T-cell (primary cell): ENCODE measurements around the gene PDIA5. TPM values are rescaled to one million over a fixed set of nuclear protein-coding genes. Genes with fewer than 3 reads are reported as not detected.

ENCODE experiments used
- ATAC-seq, 4 experiments: fragments of 200-7000 bp in 3 of 4; fragments of 150-1000 bp in 1 of 4; cut with Tn5 transposase; replicated peaks in 1 of 4; 1 replicate in 3 of 4; 2 replicates in 1 of 4; pipeline ENCODE4 v1.10.0; 2021; ENCODE audit warnings: moderate library complexity in 3 of 4, mild to moderate bottlenecking in 2 of 4, moderate number of reproducible peaks in 1 of 4
- CTCF ChIA-PET, 2 donors: fragments of 300-600 bp; sonication (Branson Sonifier 250); formaldehyde crosslinking; loops; one replicate each; lab custom pipeline; 2022; ENCODE audit warnings: antibody characterized with exemption in 2 of 2; lab: Charles Lee
- POLR2A ChIA-PET, 2 donors: fragments of 300-600 bp; sonication (Branson Sonifier 250); formaldehyde crosslinking; loops; one replicate each; lab custom pipeline; 2022; ENCODE audit warnings: antibody characterized with exemption in 2 of 2; lab: Charles Lee
- DNase-seq, 35 experiments: peaks; one replicate each; pipeline versions ENCODE4 v3.0.0 to v3.0.0-alpha.2; 2013 to 2023
- H3K27ac ChIP-seq: one replicate; pipeline ENCODE4 v1.5.1; 2013; ENCODE audit warnings: low read length
- H3K27me3 ChIP-seq, 2 experiments: replicated peaks in 1 of 2; 1 replicate in 1 of 2; 2 replicates in 1 of 2; pipeline versions ENCODE4 v1.6.1 to v1.7.0; 2013; ENCODE audit warnings: low read length in 1 of 2, mixed read lengths in 1 of 2; ENCODE audit not compliant: control insufficient read depth in 2 of 2, insufficient read depth in 2 of 2; ENCODE audit errors: extremely low read depth in 1 of 2
- H3K36me3 ChIP-seq, 2 donors: 1 replicate in 1 of 2; 2 replicates in 1 of 2; pipeline versions ENCODE4 v1.6.1 to v1.7.0; 2013; ENCODE audit warnings: low read length in 1 of 2; ENCODE audit not compliant: control insufficient read depth in 2 of 2, insufficient read depth in 1 of 2; ENCODE audit errors: extremely low read depth in 1 of 2
- H3K4me1 ChIP-seq, 2 experiments: 1 replicate in 1 of 2; 2 replicates in 1 of 2; pipeline versions ENCODE4 v1.6.1 to v1.7.0; 2013; ENCODE audit warnings: low read length in 2 of 2, mixed read lengths in 1 of 2; ENCODE audit not compliant: insufficient read depth in 2 of 2, control insufficient read depth in 1 of 2; ENCODE audit errors: extremely low read depth in 1 of 2
- H3K4me3 ChIP-seq, 2 donors: 1 replicate in 1 of 2; 2 replicates in 1 of 2; pipeline versions ENCODE4 v1.5.1 to v1.7.0; 2013; ENCODE audit warnings: mild to moderate bottlenecking in 2 of 2, low read length in 1 of 2, moderate library complexity in 1 of 2; ENCODE audit not compliant: control insufficient read depth in 1 of 2; ENCODE audit errors: extremely low read depth in 1 of 2
- H3K9me3 ChIP-seq: 2 replicates; pipeline ENCODE4 v1.7.0; 2013
- H3K27ac Mint-ChIP-seq, 2 donors: one replicate each; pipeline ENCODE4 v1.8.0; 2020 to 2021; ENCODE audit warnings: mild to moderate bottlenecking in 2 of 2, mixed read lengths in 2 of 2
- H3K27me3 Mint-ChIP-seq, 2 donors: one replicate each; pipeline ENCODE4 v1.8.0; 2021 to 2022; ENCODE audit warnings: mixed read lengths in 2 of 2
- H3K36me3 Mint-ChIP-seq: one replicate; pipeline ENCODE4 v1.8.0; 2021; ENCODE audit warnings: mixed read lengths
- H3K4me1 Mint-ChIP-seq, 3 donors: one replicate each; pipeline ENCODE4 v1.8.0; 2020 to 2022; ENCODE audit warnings: mixed read lengths in 3 of 3, mild to moderate bottlenecking in 1 of 3
- H3K4me3 Mint-ChIP-seq, 3 donors: one replicate each; pipeline ENCODE4 v1.8.0; 2020 to 2022; ENCODE audit warnings: mild to moderate bottlenecking in 3 of 3, mixed read lengths in 3 of 3, moderate library complexity in 3 of 3
- H3K9me3 Mint-ChIP-seq, 3 donors: one replicate each; pipeline ENCODE4 v1.8.0; 2020 to 2022; ENCODE audit warnings: mixed read lengths in 3 of 3
- WGBS: methylation state at CpG from one replicate; pipeline ENCODE4 v1.1.5; 2013; ENCODE audit warnings: missing lambda C conversion rate; ENCODE audit not compliant: insufficient coverage; 5-methylcytosine and 5-hydroxymethylcytosine counted together
- total RNA-seq, 35 experiments: library from RNA in 6 of 35; stranded (reverse) in 6 of 35; fragments of 120-200 nt in 1 of 35; gene quantifications; one replicate each; pipeline versions ENCODE4 v1.2.1 to v1.2.4 and lab custom pipeline; 2013 to 2026

PDIA5 gene
- total RNA-seq, 5 donors from 2014 or later (not counting 1 experiment from before 2014, with no cell fraction given) = 5.4 to 8.2 (median 7.0) TPM

GRCh38 chr3:123080864-123081562 is 14.2 kb downstream of the PDIA5 start:
- Mint-ChIP-seq H3K27ac (no peak overlapping the region), H3K36me3 (no peaks in the 10 kb centered on the region), H3K4me3 (no peak overlapping the region), H3K27me3 (no peaks in the 10 kb centered on the region), H3K4me1 (peaks cover 26 to 37% (median 35%) of the 10 kb centered on the region in 3 donors), H3K9me3 (no peaks in the 10 kb centered on the region)
- peaks cover 2 to 12% of the 10 kb centered on the region in 2 experiments for H3K4me1 ChIP-seq
- ATAC-seq = no peak
- H3K9me3 ChIP-seq = no peaks in the 10 kb centered on the region
- no peaks in the 10 kb centered on the region for H3K36me3 ChIP-seq
- H3K27me3 ChIP-seq = peaks cover 0 to 2% of the 10 kb centered on the region in 2 experiments
- DNase-seq = no peak
- CTCF ChIA-PET = no interaction called here
- no peak overlapping the region for H3K27ac ChIP-seq
- POLR2A ChIA-PET = no interaction called here
- WGBS = 100% methylated on average over 4 of the region's 7 CpGs
- H3K4me3 ChIP-seq = no peak overlapping the region

DNA sequence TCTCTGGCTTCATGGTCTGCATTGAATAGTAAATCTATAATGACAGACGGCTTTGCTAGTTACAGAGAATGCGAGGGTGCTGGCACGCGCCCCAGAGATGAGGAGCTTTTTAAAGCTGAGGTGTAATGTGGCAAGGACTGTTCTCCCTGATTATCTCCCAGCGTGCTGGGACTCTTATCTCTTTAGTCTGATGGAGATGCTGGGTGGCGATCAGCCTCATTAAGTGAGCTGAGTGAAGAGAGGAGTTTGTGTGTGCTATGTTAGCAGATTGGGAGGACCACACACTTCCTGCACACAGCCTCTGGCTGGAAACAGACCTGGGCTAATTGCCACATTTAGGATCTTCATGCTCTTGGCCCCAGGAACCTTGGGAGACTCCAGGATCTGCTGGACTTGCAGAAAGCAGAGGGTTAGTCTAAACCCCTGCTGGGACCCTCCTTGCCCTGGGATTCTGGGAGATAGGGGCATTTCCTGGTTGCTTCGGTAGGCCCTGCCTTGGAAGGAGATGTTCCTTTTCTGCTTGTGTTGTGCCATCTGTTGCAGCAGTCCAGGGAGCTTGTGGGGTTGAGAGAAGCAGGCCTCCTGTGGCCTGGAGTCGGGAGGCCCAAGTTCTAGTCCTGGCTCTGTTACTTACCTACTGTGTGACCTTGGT is 15.0 kb downstream of the PDIA5 start:
- H3K36me3 Mint-ChIP-seq = no peaks in the 10 kb centered on the region
- Histone ChIP-seq H3K4me1 (peaks cover 2 to 12% of the 10 kb centered on the region in 2 experiments), H3K27ac (no peak overlapping the region), H3K27me3 (peaks cover 0 to 2% of the 10 kb centered on the region in 2 experiments), H3K9me3 (no peaks in the 10 kb centered on the region), H3K4me3 (no peak overlapping the region), H3K36me3 (no peaks in the 10 kb centered on the region)
- DNase-seq (no peak), ATAC-seq (no peak)
- ChIA-PET CTCF (no interaction called here), POLR2A (no interaction called here)
- no peak overlapping the region for H3K27ac Mint-ChIP-seq
- peaks cover 24 to 37% (median 31%) of the 10 kb centered on the region in 3 donors for H3K4me1 Mint-ChIP-seq
- H3K4me3 Mint-ChIP-seq = no peak overlapping the region
- no peaks in the 10 kb centered on the region for H3K27me3 Mint-ChIP-seq
- no peaks in the 10 kb centered on the region for H3K9me3 Mint-ChIP-seq
- WGBS = 96% methylated on average over 6 of the region's 8 CpGs

GRCh38 chr3:123082370-123083065 is 15.7 kb downstream of the PDIA5 start:
- no peak overlapping the region for H3K4me3 Mint-ChIP-seq
- Histone ChIP-seq H3K27me3 (peaks cover 0 to 2% of the 10 kb centered on the region in 2 experiments), H3K9me3 (no peaks in the 10 kb centered on the region), H3K4me1 (peaks cover 2 to 12% of the 10 kb centered on the region in 2 experiments), H3K4me3 (no peak overlapping the region), H3K36me3 (no peaks in the 10 kb centered on the region), H3K27ac (no peak overlapping the region)
- no peak for ATAC-seq
- H3K27me3 Mint-ChIP-seq = no peaks in the 10 kb centered on the region
- H3K27ac Mint-ChIP-seq = no peak overlapping the region
- no peak for DNase-seq
- ChIA-PET CTCF (no interaction called here), POLR2A (no interaction called here)
- no peaks in the 10 kb centered on the region for H3K9me3 Mint-ChIP-seq
- WGBS = 59% methylated on average over 7 of the region's 10 CpGs
- no peaks in the 10 kb centered on the region for H3K36me3 Mint-ChIP-seq
- H3K4me1 Mint-ChIP-seq = peaks cover 24 to 37% (median 31%) of the 10 kb centered on the region in 3 donors

DNA sequence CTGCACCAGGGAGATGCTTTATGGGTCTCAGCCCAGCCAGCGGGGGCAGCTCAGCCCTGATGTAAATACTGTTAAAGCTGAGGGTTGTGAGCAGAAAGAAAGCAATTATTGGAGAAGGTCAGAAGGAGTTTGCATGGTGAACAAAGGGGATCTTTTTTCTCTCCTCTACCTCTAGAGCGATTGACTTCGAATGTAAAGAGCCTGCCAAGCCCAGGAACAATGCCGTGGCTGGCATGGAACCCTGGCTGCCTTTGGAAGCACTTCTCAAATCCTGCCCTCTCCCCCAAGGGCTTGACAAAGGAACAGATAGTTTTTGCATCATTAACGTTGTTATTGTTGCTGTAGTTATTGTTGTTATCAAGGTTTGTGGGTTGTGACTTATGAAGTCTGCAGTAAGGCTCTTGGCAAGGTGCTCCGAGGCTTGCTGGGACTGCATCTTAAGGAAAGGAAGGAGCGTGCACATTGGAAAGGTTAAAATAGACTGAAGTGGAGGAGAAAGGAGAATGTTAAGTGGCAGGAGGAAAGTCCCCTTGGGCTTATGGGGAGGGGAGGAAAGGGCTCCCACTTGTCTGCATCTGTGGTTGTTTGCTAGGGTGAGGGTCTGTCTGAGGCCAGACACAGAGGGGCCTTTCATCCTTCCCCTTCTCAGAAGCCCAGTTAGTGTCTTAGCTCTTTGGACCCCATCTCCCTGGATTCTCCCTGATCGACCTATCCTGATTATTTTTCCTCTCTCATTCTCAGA is 16.7 kb downstream of the PDIA5 start:
- H3K4me3 Mint-ChIP-seq = no peak overlapping the region
- WGBS = 81% methylated on average over 4 of the region's 8 CpGs
- no peak overlapping the region for H3K27ac Mint-ChIP-seq

DNA sequence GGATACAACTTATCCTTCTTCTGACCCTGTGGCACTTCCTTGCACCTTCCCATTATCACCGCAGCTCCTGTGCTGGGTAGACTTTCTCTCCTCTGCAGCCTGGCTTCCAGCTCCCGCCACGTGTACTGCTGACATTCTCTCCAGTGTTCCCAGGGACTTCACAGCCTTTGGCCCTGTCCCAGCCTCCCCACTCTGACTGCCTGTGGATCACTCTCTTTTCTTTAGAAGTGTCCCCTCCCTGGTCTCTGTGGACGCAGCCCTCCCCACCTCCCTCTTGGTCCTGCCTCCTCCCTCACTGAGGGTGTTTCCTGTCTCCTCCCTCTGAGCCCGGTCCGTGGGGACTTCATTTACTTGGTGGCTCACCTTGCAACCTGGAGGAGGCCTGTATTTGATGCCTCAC is 17.4 kb downstream of the PDIA5 start:
- H3K27me3 ChIP-seq = peaks cover 0 to 2% of the 10 kb centered on the region in 2 experiments
- H3K9me3 ChIP-seq = no peaks in the 10 kb centered on the region
- no peaks in the 10 kb centered on the region for H3K36me3 ChIP-seq
- Mint-ChIP-seq H3K9me3 (no peaks in the 10 kb centered on the region), H3K4me3 (no peak overlapping the region), H3K4me1 (peaks cover 24 to 43% (median 31%) of the 10 kb centered on the region in 3 donors), H3K27me3 (no peaks in the 10 kb centered on the region), H3K36me3 (no peaks in the 10 kb centered on the region), H3K27ac (no peak overlapping the region)
- ATAC-seq (no peak), DNase-seq (no peak)
- H3K4me1 ChIP-seq = peaks cover 2 to 12% of the 10 kb centered on the region in 2 experiments
- ChIA-PET CTCF (no interaction called here), POLR2A (no interaction called here)
- H3K27ac ChIP-seq = no peak overlapping the region
- 79% methylated on average over 4 of the region's 6 CpGs for WGBS
- H3K4me3 ChIP-seq = no peak overlapping the region

More for the DNA sequence above, 16.7 kb downstream of the PDIA5 start:
- CTCF ChIA-PET = no interaction called here
- no peak overlapping the region for H3K27ac ChIP-seq
- peaks cover 2 to 12% of the 10 kb centered on the region in 2 experiments for H3K4me1 ChIP-seq
- Mint-ChIP-seq H3K36me3 (no peaks in the 10 kb centered on the region), H3K27me3 (no peaks in the 10 kb centered on the region), H3K4me1 (peaks cover 24 to 41% (median 31%) of the 10 kb centered on the region in 3 donors), H3K9me3 (no peaks in the 10 kb centered on the region)
- H3K4me3 ChIP-seq = no peak overlapping the region
- H3K9me3 ChIP-seq = no peaks in the 10 kb centered on the region
- POLR2A ChIA-PET = no interaction called here
- ATAC-seq = no peak
- H3K27me3 ChIP-seq = peaks cover 0 to 2% of the 10 kb centered on the region in 2 experiments
- no peak for DNase-seq
- no peaks in the 10 kb centered on the region for H3K36me3 ChIP-seq

- no peaks in the 10 kb centered on the region for H3K27me3 Mint-ChIP-seq
- H3K27me3 ChIP-seq = peaks cover 0 to 2% of the 10 kb centered on the region in 2 experiments
- no peaks in the 10 kb centered on the region for H3K36me3 Mint-ChIP-seq
- no peaks in the 10 kb centered on the region for H3K36me3 ChIP-seq
- H3K4me3 Mint-ChIP-seq = no peak overlapping the region
- ATAC-seq (no peak), DNase-seq (no peak)
- H3K9me3 ChIP-seq = no peaks in the 10 kb centered on the region
- WGBS = 96% methylated on average over 4 of the region's 6 CpGs
- POLR2A ChIA-PET = no interaction called here
- H3K9me3 Mint-ChIP-seq = no peaks in the 10 kb centered on the region
- peaks cover 2 to 12% of the 10 kb centered on the region in 2 experiments for H3K4me1 ChIP-seq
- CTCF ChIA-PET = no interaction called here
- no peak overlapping the region for H3K4me3 ChIP-seq
- H3K4me1 Mint-ChIP-seq = peaks cover 24 to 43% (median 31%) of the 10 kb centered on the region in 3 donors
- no peak overlapping the region for H3K27ac ChIP-seq
- no peak overlapping the region for H3K27ac Mint-ChIP-seq
These were observed 18.0 kb downstream of the PDIA5 start for GRCh38 chr3:123084738-123085237.
